HCT116 (cell line): ENCODE measurements around the gene ZBTB16. TPM values are rescaled to one million over a fixed set of nuclear protein-coding genes. Genes with fewer than 3 reads are reported as not detected.

Experiments used
- ATAC-seq: fragments of 200-7000 bp; cut with Tn5 transposase; 2 replicates; pipeline ENCODE4 v1.9.1; 2020; ENCODE audit warnings: mild to moderate bottlenecking, moderate library complexity
- BruUV-seq: library from RNA; stranded (reverse); fragments of 400-500 nt; replicated peaks from 2 replicates; lab custom pipeline; 2021; lab: Mats Ljungman, UMichigan
- CTCF ChIA-PET: fragments of 300-600 bp; sonication (Branson Sonifier 250); formaldehyde crosslinking; loops from one replicate; lab custom pipeline; 2021; ENCODE audit warnings: antibody characterized with exemption; lab: Charles Lee
- POLR2A ChIA-PET: fragments of 300-600, 350-600 bp; sonication (Branson Sonifier 250); formaldehyde crosslinking; loops from one replicate; lab custom pipeline; 2021; ENCODE audit warnings: antibody characterized with exemption; lab: Charles Lee
- RAD21 ChIA-PET, 2 experiments: fragments of 300-600 bp; sonication (Branson Sonifier 250); formaldehyde crosslinking; loops; one replicate each; lab custom pipeline; 2023; ENCODE audit warnings: low total read pairs in 2 of 2; ENCODE audit not compliant: uncharacterized antibody in 2 of 2, unreplicated experiment in 2 of 2, low non-redundant PET in 1 of 2; lab: Charles Lee
- DNase-seq: peaks from one replicate; pipeline ENCODE4 v3.0.0-alpha.2; 2010; ENCODE audit warnings: low read depth, low spot score
- H2AFZ ChIP-seq: fragments of 200-600 bp; shearing (Covaris generic), sonication (generic); 2 replicates; pipeline ENCODE4 v1.6.1; 2017; ENCODE audit warnings: low read depth, mixed run types, mixed read lengths, antibody characterized with exemption, low read length; ENCODE audit not compliant: poor library complexity, severe bottlenecking
- H3K27ac ChIP-seq: 2 replicates; pipeline ENCODE4 v1.5.1; 2012; ENCODE audit warnings: low read depth, low read length
- H3K27me3 ChIP-seq: fragments of 200-600 bp; sonication (generic); 2 replicates; pipeline ENCODE4 v1.6.1; 2016; ENCODE audit warnings: mixed run types, low read length, mixed read lengths; ENCODE audit not compliant: insufficient read depth
- H3K36me3 ChIP-seq, 2 experiments: fragments of 200-500 bp in 1 of 2; fragments of 200-600 bp in 1 of 2; sonication (Bioruptor generic) in 1 of 2; sonication (generic) in 1 of 2; 2 replicates each; pipeline versions ENCODE4 v1.5.1 to v1.6.1; 2014 to 2016; ENCODE audit warnings: low read length in 2 of 2, inconsistent platforms in 1 of 2, mixed read lengths in 1 of 2, mixed run types in 1 of 2; ENCODE audit not compliant: insufficient read depth in 2 of 2, control insufficient read depth in 1 of 2
- H3K4me1 ChIP-seq, 2 experiments: fragments of 200-600 bp in 1 of 2; sonication (generic) in 1 of 2; 2 replicates each; pipeline versions ENCODE4 v1.5.1 to v1.6.1; 2012 to 2017; ENCODE audit warnings: low read length in 2 of 2, inconsistent platforms in 1 of 2, mild to moderate bottlenecking in 1 of 2, mixed read lengths in 1 of 2, mixed run types in 1 of 2, moderate library complexity in 1 of 2; ENCODE audit not compliant: insufficient read depth in 2 of 2, control insufficient read depth in 1 of 2
- H3K4me2 ChIP-seq: fragments of 200-600 bp; sonication (generic); 2 replicates; pipeline ENCODE4 v1.6.1; 2017; ENCODE audit warnings: mixed run types, low read length, mixed read lengths
- H3K4me3 ChIP-seq, 2 experiments: fragments of 200-600 bp in 1 of 2; sonication (generic) in 1 of 2; replicated peaks in 1 of 2; 2 replicates each; pipeline ENCODE4 v1.5.1; 2011 to 2016; ENCODE audit warnings: low read length in 2 of 2, control low read depth in 1 of 2, low read depth in 1 of 2, mild to moderate bottlenecking in 1 of 2, mixed read lengths in 1 of 2, mixed run types in 1 of 2
- H3K79me2 ChIP-seq: fragments of 200-600 bp; sonication (generic); 2 replicates; pipeline ENCODE4 v1.6.1; 2017; ENCODE audit warnings: mild to moderate bottlenecking, mixed run types, low read length, moderate library complexity, mixed read lengths; ENCODE audit not compliant: insufficient read depth
- H3K9ac ChIP-seq: fragments of 200-600 bp; sonication (generic); 2 replicates; pipeline ENCODE4 v1.6.1; 2016; ENCODE audit warnings: low read length, mixed read lengths
- H3K9me2 ChIP-seq: fragments of 200-600 bp; sonication (generic), shearing (Covaris generic); 2 replicates; pipeline ENCODE4 v1.6.1; 2017; ENCODE audit warnings: mixed run types, mild to moderate bottlenecking, moderate library complexity; ENCODE audit not compliant: insufficient read depth
- H3K9me3 ChIP-seq, 2 experiments: fragments of 200-500 bp in 1 of 2; fragments of 200-600 bp in 1 of 2; sonication (Bioruptor generic) in 1 of 2; sonication (generic) in 1 of 2; 2 replicates each; pipeline ENCODE4 v1.6.1; 2014 to 2017; ENCODE audit warnings: low read length in 2 of 2, mixed read lengths in 2 of 2, inconsistent platforms in 1 of 2, low read depth in 1 of 2, mild to moderate bottlenecking in 1 of 2, mixed run types in 1 of 2, moderate library complexity in 1 of 2; ENCODE audit not compliant: control insufficient read depth in 1 of 2, insufficient read depth in 1 of 2
- H4K20me1 ChIP-seq: fragments of 200-600 bp; sonication (generic), shearing (Covaris generic); 2 replicates; pipeline ENCODE4 v1.6.1; 2017; ENCODE audit warnings: mixed run types, mild to moderate bottlenecking, moderate library complexity; ENCODE audit not compliant: insufficient read depth
- ATF3 ChIP-seq: IDR thresholded peaks from 2 replicates; pipeline ENCODE4 v1.6.1; 2012
- CEBPB ChIP-seq: IDR thresholded peaks from 2 replicates; pipeline ENCODE4 v1.6.1; 2012; ENCODE audit warnings: low read depth
- JUND ChIP-seq: IDR thresholded peaks from 2 replicates; pipeline ENCODE4 v1.6.1; 2012
- POLR2A ChIP-seq: IDR thresholded peaks from 2 replicates; pipeline ENCODE4 v1.7.0; 2011; ENCODE audit warnings: borderline replicate concordance; ENCODE audit not compliant: insufficient read depth, insufficient read length; ENCODE audit errors: extremely low read depth
- POLR2AphosphoS5 ChIP-seq: IDR thresholded peaks from 2 replicates; pipeline ENCODE4 v1.6.1; 2011; ENCODE audit warnings: mild to moderate bottlenecking, low read depth, low read length, moderate library complexity
- SP1 ChIP-seq: IDR thresholded peaks from 2 replicates; pipeline ENCODE4 v1.6.1; 2012; ENCODE audit warnings: low read depth
- TCF7L2 ChIP-seq: IDR thresholded peaks from 2 replicates; pipeline ENCODE4 v1.7.0; 2011; ENCODE audit warnings: borderline replicate concordance, inconsistent platforms; ENCODE audit not compliant: insufficient read depth, insufficient read length; ENCODE audit errors: extremely low read depth
- intact Hi-C: fragments of 100-400 bp; cut with micrococcal nuclease; formaldehyde crosslinking; loops from 2 replicates; pipeline ENCODE4 v1.10.0; 2022
- total RNA-seq: library from RNA; stranded (reverse); gene quantifications from one replicate; pipeline ENCODE4 v1.2.1, GENCODE V29; 2021; ENCODE audit not compliant: unreplicated experiment
- TF ChIP-seq, protein P1 (sequence below): IDR thresholded peaks from 2 replicates; pipeline ENCODE4 v1.6.1; 2012; ENCODE audit warnings: low read depth

ZBTB16 gene
- total RNA-seq, 1 experiment from 2014 or later = 0.30 TPM

DNA sequence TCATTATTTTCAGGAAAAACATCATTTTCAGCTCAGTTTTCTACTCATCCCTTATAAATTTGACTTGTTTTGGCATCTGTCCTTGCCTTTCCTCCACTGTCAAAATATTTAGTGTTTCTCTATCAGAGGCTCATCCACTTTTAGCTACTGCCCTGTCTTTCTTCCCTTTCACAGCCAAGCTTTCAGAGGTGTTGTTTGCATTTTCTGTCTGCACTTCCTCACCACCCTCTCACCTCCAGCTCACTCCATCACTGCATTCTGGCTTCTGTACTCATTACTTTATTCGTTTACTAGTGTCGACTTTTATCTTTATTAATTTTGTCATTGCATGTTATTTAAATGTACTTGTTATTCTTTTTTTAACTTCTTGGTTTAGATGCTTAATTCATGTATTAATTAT is 210.0 kb downstream of the ZBTB16 start:
- no peaks in the 10 kb centered on the region for H3K9me2 ChIP-seq
- H3K9ac ChIP-seq = no peak overlapping the region
- no peak overlapping the region for H2AFZ ChIP-seq
- ChIA-PET CTCF (no interaction called here), POLR2A (no interaction called here), RAD21 (no interaction called here)
- 0 out of 4 replicates have a peak, but pooled peaks cover 0 to 3% of the 10 kb centered on the region in 2 experiments for H3K9me3 ChIP-seq
- intact Hi-C loops = no loop called here
- no peak overlapping the region for H3K27ac ChIP-seq
- DNase-seq = no peak
- H3K36me3 ChIP-seq = no peaks in the 10 kb centered on the region
- no peak for TF ChIP-seq CEBPB
- no peak for TF ChIP-seq TCF7L2
- no peak for TF ChIP-seq ATF3
- TF ChIP-seq POLR2AphosphoS5 = no peak
- no peak for TF ChIP-seq POLR2A
- no peak for TF ChIP-seq SP1
- TF ChIP-seq, protein P1, sequence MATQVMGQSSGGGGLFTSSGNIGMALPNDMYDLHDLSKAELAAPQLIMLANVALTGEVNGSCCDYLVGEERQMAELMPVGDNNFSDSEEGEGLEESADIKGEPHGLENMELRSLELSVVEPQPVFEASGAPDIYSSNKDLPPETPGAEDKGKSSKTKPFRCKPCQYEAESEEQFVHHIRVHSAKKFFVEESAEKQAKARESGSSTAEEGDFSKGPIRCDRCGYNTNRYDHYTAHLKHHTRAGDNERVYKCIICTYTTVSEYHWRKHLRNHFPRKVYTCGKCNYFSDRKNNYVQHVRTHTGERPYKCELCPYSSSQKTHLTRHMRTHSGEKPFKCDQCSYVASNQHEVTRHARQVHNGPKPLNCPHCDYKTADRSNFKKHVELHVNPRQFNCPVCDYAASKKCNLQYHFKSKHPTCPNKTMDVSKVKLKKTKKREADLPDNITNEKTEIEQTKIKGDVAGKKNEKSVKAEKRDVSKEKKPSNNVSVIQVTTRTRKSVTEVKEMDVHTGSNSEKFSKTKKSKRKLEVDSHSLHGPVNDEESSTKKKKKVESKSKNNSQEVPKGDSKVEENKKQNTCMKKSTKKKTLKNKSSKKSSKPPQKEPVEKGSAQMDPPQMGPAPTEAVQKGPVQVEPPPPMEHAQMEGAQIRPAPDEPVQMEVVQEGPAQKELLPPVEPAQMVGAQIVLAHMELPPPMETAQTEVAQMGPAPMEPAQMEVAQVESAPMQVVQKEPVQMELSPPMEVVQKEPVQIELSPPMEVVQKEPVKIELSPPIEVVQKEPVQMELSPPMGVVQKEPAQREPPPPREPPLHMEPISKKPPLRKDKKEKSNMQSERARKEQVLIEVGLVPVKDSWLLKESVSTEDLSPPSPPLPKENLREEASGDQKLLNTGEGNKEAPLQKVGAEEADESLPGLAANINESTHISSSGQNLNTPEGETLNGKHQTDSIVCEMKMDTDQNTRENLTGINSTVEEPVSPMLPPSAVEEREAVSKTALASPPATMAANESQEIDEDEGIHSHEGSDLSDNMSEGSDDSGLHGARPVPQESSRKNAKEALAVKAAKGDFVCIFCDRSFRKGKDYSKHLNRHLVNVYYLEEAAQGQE = no peak
- no peak for TF ChIP-seq JUND
- no peaks in the 10 kb centered on the region for H3K79me2 ChIP-seq
- H3K4me3 ChIP-seq = no peak overlapping the region
- H3K4me1 ChIP-seq = no peaks in the 10 kb centered on the region
- BruUV-seq = no TSS peak
- H3K27me3 ChIP-seq = peaks cover 44% of the 10 kb centered on the region
- ATAC-seq = no peak
- no peak overlapping the region for H3K4me2 ChIP-seq
- H4K20me1 ChIP-seq = no peaks in the 10 kb centered on the region
